Measurements from ENCODE around the gene IGSF9B. TPM values are rescaled to one million over a fixed set of nuclear protein-coding genes. Genes with fewer than 3 reads are reported as not detected.

Gene IGSF9B
- total RNA-seq, 4 donors from 2014 or later, result 24.1 to 120 (median 43.3) TPM

GRCh38 chr11:133940034-133940433 lies 16.7 kb downstream of the IGSF9B start:
- H3K27me3 ChIP-seq, result no peaks in the 10 kb centered on the region
- H3K27ac ChIP-seq, result no peak overlapping the region
- H3K4me1 ChIP-seq, result peaks cover 0 to 43% (median 2%) of the 10 kb centered on the region in 3 donors
- no peaks in the 10 kb centered on the region for H3K9me3 ChIP-seq
- no peak overlapping the region for H3K4me3 ChIP-seq
- no peak for TF ChIP-seq POLR2AphosphoS5 (IDR thresholded peaks at IDR 0.05)
- TF ChIP-seq CTCF (IDR thresholded peaks at IDR 0.05), result no peak
- no peak for TF ChIP-seq EP300 (IDR thresholded peaks at IDR 0.05)
- no peak for TF ChIP-seq POLR2A (IDR thresholded peaks at IDR 0.05)
- 91 to 97% methylated on average over 26 to 56 of the region's 56 CpGs for WGBS, 2 donors (ENCODE audit: low coverage in 1 of 2)
- H3K36me3 ChIP-seq, result peaks cover 0 to 71% of the 10 kb centered on the region in 2 donors
- ATAC-seq, result no peak

GRCh38 chr11:133939558-133939957 lies 17.2 kb downstream of the IGSF9B start:
- Histone ChIP-seq H3K4me1 (peaks cover 0 to 43% (median 0%) of the 10 kb centered on the region in 3 donors), H3K4me3 (no peak overlapping the region), H3K27ac (no peak overlapping the region), H3K36me3 (peaks cover 0 to 73% of the 10 kb centered on the region in 2 donors), H3K9me3 (no peaks in the 10 kb centered on the region), H3K27me3 (no peaks in the 10 kb centered on the region)
- TF ChIP-seq POLR2A (IDR thresholded peaks at IDR 0.05) (no peak), POLR2AphosphoS5 (IDR thresholded peaks at IDR 0.05) (no peak), CTCF (IDR thresholded peaks at IDR 0.05) (no peak), EP300 (IDR thresholded peaks at IDR 0.05) (no peak)
- WGBS, 2 donors (ENCODE audit: low coverage in 1 of 2), result 84 to 91% methylated on average over 18 to 30 of the region's 30 CpGs
- ATAC-seq, result no peak

GRCh38 chr11:133938166-133938565 lies 18.6 kb downstream of the IGSF9B start:
- WGBS, 2 donors (ENCODE audit: low coverage in 1 of 2), result 91 to 100% methylated on average over 1 to 8 of the region's 8 CpGs
- peaks cover 0 to 46% (median 0%) of the 10 kb centered on the region in 3 donors for H3K4me1 ChIP-seq
- TF ChIP-seq POLR2A (IDR thresholded peaks at IDR 0.05), result no peak
- TF ChIP-seq EP300 (IDR thresholded peaks at IDR 0.05), result no peak
- TF ChIP-seq CTCF (IDR thresholded peaks at IDR 0.05), result no peak
- no peak for TF ChIP-seq POLR2AphosphoS5 (IDR thresholded peaks at IDR 0.05)
- peaks cover 0 to 61% of the 10 kb centered on the region in 2 donors for H3K36me3 ChIP-seq
- H3K9me3 ChIP-seq, result no peaks in the 10 kb centered on the region
- no peak for ATAC-seq
- no peak overlapping the region for H3K27ac ChIP-seq
- no peak overlapping the region for H3K4me3 ChIP-seq
- no peaks in the 10 kb centered on the region for H3K27me3 ChIP-seq

- TF ChIP-seq POLR2A (IDR thresholded peaks at IDR 0.05), result no peak
- no peak for TF ChIP-seq POLR2AphosphoS5 (IDR thresholded peaks at IDR 0.05)
- no peak for TF ChIP-seq EP300 (IDR thresholded peaks at IDR 0.05)
- no peak for TF ChIP-seq CTCF (IDR thresholded peaks at IDR 0.05)
- Histone ChIP-seq H3K36me3 (peaks cover 0 to 56% of the 10 kb centered on the region in 2 donors), H3K4me1 (peaks cover 0 to 39% (median 0%) of the 10 kb centered on the region in 3 donors), H3K27ac (peak overlapping the region in 1 of 4 donors; percentile 66), H3K4me3 (no peak overlapping the region), H3K9me3 (no peaks in the 10 kb centered on the region), H3K27me3 (no peaks in the 10 kb centered on the region)
- WGBS, 2 donors (ENCODE audit: low coverage in 1 of 2), result 100% methylated on average over 6 of the region's 16 CpGs; no CpG with 5 or more reads in 1 of the 2 donors
- ATAC-seq, result no peak
Observed at GRCh38 chr11:133937468-133937867, 19.3 kb downstream of the IGSF9B start.

- WGBS, 2 donors (ENCODE audit: low coverage in 1 of 2), result no CpG with 5 or more reads among the region's 13 CpGs
- H3K4me1 ChIP-seq, result peaks cover 0 to 36% (median 0%) of the 10 kb centered on the region in 3 donors
- H3K9me3 ChIP-seq, result no peaks in the 10 kb centered on the region
- TF ChIP-seq POLR2AphosphoS5 (IDR thresholded peaks at IDR 0.05), result no peak
- no peak for TF ChIP-seq CTCF (IDR thresholded peaks at IDR 0.05)
- no peak for TF ChIP-seq POLR2A (IDR thresholded peaks at IDR 0.05)
- no peak for TF ChIP-seq EP300 (IDR thresholded peaks at IDR 0.05)
- H3K27me3 ChIP-seq, result no peaks in the 10 kb centered on the region
- no peak overlapping the region for H3K4me3 ChIP-seq
- H3K27ac ChIP-seq, result peak overlapping the region in 3 of 4 donors; percentile 6 to 66 (median 44)
- ATAC-seq, result no peak
- peaks cover 0 to 53% of the 10 kb centered on the region in 2 donors for H3K36me3 ChIP-seq
Observed at GRCh38 chr11:133937015-133937414, 19.8 kb downstream of the IGSF9B start.

Data from gastroesophageal sphincter (tissue), 4 donors.